Gastroesophageal sphincter (tissue), 4 donors: Measurements from ENCODE around the gene MACO1. TPM values are rescaled to one million over a fixed set of nuclear protein-coding genes. Genes with fewer than 3 reads are reported as not detected.
"Not testable (repeated sequence)": the region's sequence is repeated elsewhere in the genome, so short reads cannot be mapped to it uniquely, and the experiment has no call there.

Source experiments
- ATAC-seq: fragments of 150-250 bp; one replicate; pipeline ENCODE4 v1.9.1; 2016; ENCODE audit warnings: mild to moderate bottlenecking, moderate library complexity
- H3K27ac ChIP-seq, 4 donors: fragments of 200-600 bp; sonication (generic) in 3 of 4; 1 replicate in 3 of 4; 2 replicates in 1 of 4; pipeline ENCODE4 v1.5.1; 2016 to 2019
- H3K27me3 ChIP-seq: fragments of 200-600 bp; sonication (generic); one replicate; pipeline ENCODE4 v1.5.1; 2019
- H3K36me3 ChIP-seq, 2 donors: fragments of 200-600 bp; sonication (generic); one replicate each; pipeline ENCODE4 v1.5.1; 2019; ENCODE audit warnings: control low read depth in 1 of 2
- H3K4me1 ChIP-seq, 3 donors: fragments of 200-600 bp; sonication (generic); 1 replicate in 2 of 3; 2 replicates in 1 of 3; pipeline ENCODE4 v1.5.1; 2016 to 2019; ENCODE audit warnings: control low read depth in 2 of 3
- H3K4me3 ChIP-seq, 2 donors: fragments of 200-600 bp; sonication (generic); one replicate each; pipeline ENCODE4 v1.5.1; 2019; ENCODE audit warnings: mild to moderate bottlenecking in 1 of 2, moderate library complexity in 1 of 2
- H3K9me3 ChIP-seq, 3 donors: fragments of 200-600 bp; sonication (generic); one replicate each; pipeline ENCODE4 v1.5.1; 2017 to 2019; ENCODE audit warnings: control low read depth in 2 of 3
- EP300 ChIP-seq: sonication (generic); formaldehyde crosslinking; IDR thresholded peaks from one replicate; pipeline ENCODE4 v1.6.1; 2017; ENCODE audit warnings: antibody characterized with exemption, mild to moderate bottlenecking
- POLR2A ChIP-seq, 2 donors: fragments of 450-650 bp; IDR thresholded peaks; one replicate each; pipeline ENCODE4 v1.6.1; 2017; ENCODE audit warnings: antibody characterized with exemption in 2 of 2, mild to moderate bottlenecking in 2 of 2, moderate library complexity in 1 of 2
- POLR2AphosphoS5 ChIP-seq: sonication (generic); formaldehyde crosslinking; IDR thresholded peaks from one replicate; pipeline ENCODE4 v1.6.1; 2017; ENCODE audit warnings: antibody characterized with exemption
- WGBS, 2 donors: methylation state at CpG; one replicate each; pipeline ENCODE4 v1.1.5; 2018; ENCODE audit warnings: low coverage in 1 of 2; 5-methylcytosine and 5-hydroxymethylcytosine counted together
- total RNA-seq, 4 donors: library from RNA; depleted of rRNA; stranded (reverse); fragments of >200 nt; gene quantifications; one replicate each; pipeline ENCODE4 v1.1.0, GENCODE V29; 2016
- TF ChIP-seq, protein P1 (sequence below), 4 experiments: fragments of 200-600 bp in 2 of 4; fragments of 450-650 bp in 2 of 4; sonication (generic) in 1 of 4; IDR thresholded peaks; one replicate each; pipeline ENCODE4 v1.5.1; 2017 to 2019; ENCODE audit warnings: antibody characterized with exemption in 4 of 4, mild to moderate bottlenecking in 2 of 4, moderate library complexity in 2 of 4

The MACO1 gene
- total RNA-seq, 4 donors from 2014 or later, result 15.5 to 24.5 (median 19.0) TPM

DNA sequence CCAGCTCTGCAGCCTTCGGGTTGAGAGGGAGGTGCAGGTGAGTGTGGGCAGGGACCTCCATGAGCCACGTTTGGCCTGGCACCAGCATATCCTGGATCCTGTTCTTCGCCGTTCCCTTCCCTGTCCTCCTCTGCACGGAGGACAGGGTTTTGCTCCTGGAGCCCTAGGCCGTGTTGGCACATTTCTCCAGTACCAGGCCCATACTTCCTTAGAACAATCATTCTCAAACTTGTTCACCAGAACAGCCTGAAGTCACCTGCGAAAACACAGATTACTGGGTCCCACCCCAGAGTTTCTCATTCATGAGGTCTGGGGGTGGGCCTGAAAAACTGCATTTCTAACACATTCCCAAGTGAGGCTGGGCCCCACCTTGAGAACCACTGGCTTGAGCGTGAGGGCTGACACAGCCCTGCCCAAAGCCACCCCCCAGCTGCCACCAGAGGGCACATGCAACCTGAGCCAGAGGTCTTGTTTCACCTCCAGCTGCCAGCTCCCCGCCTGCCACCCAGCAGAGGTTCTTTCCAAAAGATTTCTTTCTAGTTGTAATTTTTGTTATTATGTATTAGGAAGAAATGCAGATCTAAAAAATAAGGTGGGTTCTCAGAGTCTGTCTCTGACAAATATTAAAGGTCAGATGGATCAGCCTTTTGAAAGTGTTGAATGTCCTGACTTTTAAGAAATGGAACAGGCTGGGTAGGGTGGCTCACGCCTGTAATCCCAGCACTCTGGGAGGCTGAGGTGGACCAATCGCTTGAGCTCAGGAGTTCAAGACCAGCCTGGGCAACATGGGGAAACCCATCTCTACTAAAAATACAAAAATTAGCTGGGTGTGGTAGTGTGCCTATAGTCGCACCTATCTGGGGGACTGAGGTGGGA, 73.1 kb downstream of the MACO1 start:
- Histone ChIP-seq H3K27ac (no peak overlapping the region), H3K9me3 (no peaks in the 10 kb centered on the region), H3K4me1 (peaks cover 0 to 39% (median 0%) of the 10 kb centered on the region in 3 donors), H3K27me3 (no peaks in the 10 kb centered on the region), H3K4me3 (no peak overlapping the region), H3K36me3 (peaks cover 0 to 12% of the 10 kb centered on the region in 2 donors)
- ATAC-seq, result peak; percentile 66
- TF ChIP-seq POLR2A (IDR thresholded peaks at IDR 0.05) (no peak), POLR2AphosphoS5 (peak; percentile 16)
- TF ChIP-seq, protein P1, sequence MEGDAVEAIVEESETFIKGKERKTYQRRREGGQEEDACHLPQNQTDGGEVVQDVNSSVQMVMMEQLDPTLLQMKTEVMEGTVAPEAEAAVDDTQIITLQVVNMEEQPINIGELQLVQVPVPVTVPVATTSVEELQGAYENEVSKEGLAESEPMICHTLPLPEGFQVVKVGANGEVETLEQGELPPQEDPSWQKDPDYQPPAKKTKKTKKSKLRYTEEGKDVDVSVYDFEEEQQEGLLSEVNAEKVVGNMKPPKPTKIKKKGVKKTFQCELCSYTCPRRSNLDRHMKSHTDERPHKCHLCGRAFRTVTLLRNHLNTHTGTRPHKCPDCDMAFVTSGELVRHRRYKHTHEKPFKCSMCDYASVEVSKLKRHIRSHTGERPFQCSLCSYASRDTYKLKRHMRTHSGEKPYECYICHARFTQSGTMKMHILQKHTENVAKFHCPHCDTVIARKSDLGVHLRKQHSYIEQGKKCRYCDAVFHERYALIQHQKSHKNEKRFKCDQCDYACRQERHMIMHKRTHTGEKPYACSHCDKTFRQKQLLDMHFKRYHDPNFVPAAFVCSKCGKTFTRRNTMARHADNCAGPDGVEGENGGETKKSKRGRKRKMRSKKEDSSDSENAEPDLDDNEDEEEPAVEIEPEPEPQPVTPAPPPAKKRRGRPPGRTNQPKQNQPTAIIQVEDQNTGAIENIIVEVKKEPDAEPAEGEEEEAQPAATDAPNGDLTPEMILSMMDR (IDR thresholded peaks at IDR 0.05), result peak in 3 of 4 experiments; percentile 33 to 58 (median 36)
- WGBS, 2 donors, result 65 to 100% methylated on average over 1 to 5 of the region's 12 CpGs

DNA sequence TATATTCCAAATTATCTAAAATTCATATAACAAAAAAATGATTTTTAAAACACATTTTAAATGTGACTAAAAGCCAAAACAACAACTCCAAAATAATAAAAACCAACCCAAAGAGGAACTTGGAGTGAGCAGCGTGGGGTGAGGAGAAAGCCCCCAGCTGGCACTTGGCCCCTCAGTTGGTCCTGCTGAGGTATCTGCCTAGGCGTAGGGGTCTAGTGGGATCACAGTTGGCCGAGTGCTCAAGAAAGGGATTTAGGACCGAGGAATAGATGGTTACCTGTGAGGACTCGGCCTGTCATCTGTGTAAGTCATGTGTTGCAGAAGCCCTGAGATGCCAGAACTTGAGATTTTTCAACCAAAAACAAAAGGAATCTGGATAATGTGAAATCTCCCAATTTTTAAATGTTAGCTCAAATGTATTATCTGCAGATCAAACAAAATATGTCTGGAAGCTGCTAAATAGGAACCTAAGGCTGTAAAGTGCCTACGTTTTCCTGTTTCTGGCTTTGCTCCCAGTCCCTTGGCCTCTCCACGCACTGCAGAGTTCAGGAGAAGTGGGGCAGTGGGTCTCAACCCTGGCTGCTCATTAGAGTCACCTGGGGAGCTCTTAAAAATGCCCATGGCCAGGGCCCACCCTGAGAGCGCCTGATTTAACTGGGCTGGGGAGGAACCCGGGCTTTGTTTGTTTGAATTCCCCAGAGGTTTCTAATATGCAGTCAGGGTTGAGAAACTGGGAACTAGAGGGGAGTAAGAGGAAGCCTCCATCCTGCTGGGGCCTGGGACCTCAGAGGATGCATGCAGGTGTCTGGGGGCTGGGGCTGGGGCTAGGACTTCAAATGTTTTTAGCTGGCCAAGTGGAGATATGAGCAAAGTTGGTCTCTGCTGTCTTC, 74.3 kb downstream of the MACO1 start:
- 68 to 74% methylated on average over 6 to 7 of the region's 9 CpGs for WGBS, 2 donors
- peak; percentile 58 for ATAC-seq
- Histone ChIP-seq H3K4me1 (peaks cover 0 to 39% (median 0%) of the 10 kb centered on the region in 3 donors), H3K4me3 (no peak overlapping the region), H3K27ac (no peak overlapping the region), H3K36me3 (peaks cover 0 to 4% of the 10 kb centered on the region in 2 donors), H3K9me3 (no peaks in the 10 kb centered on the region), H3K27me3 (no peaks in the 10 kb centered on the region)
- TF ChIP-seq EP300, result no peak
- no peak for TF ChIP-seq POLR2A (IDR thresholded peaks at IDR 0.05)
- TF ChIP-seq, protein P1 (IDR thresholded peaks at IDR 0.05), result no peak
- TF ChIP-seq POLR2AphosphoS5, result no peak

DNA sequence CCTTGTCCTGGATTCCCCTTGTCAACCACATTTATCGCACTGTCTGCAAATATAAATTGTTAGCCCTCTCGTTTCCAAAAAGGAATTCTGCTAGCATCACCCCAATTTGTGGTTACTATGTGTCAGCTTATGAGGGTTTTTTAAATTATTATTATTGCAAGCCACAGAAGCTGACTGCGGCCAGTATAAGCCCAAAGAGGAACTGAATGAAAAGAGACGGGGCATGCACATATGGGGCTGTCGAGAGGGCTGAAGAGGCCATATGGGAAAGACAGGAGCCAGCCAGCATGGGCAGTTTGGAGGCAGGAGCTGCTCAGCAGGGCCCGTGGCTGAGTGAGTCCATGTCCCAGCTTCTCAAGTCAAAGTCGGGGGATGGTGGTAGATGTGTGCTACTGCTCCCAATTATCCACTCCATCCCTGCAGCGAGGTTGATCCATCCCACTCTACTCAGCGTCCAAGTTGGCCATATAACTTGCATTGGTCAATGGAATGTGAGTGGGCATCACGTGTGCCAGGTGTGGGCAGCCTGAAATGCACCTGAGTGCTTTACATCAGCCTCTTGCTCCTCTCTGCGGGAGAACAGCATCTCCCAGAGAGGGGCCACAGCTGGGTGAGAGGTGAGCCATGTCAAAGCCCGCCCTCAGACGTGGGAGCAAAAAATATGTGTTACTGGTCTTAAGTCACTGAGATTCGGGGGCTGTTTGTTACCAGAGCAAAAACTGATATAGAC, 75.1 kb downstream of the MACO1 start:
- H3K4me1 ChIP-seq, result peaks cover 0 to 31% (median 0%) of the 10 kb centered on the region in 3 donors
- no peak overlapping the region for H3K27ac ChIP-seq
- TF ChIP-seq EP300 (no peak), POLR2AphosphoS5 (no peak), POLR2A (IDR thresholded peaks at IDR 0.05) (no peak)
- TF ChIP-seq, protein P1 (IDR thresholded peaks at IDR 0.05), result no peak
- peaks cover 0 to 4% of the 10 kb centered on the region in 2 donors for H3K36me3 ChIP-seq
- H3K27me3 ChIP-seq, result no peaks in the 10 kb centered on the region
- no peak for ATAC-seq
- 70 to 89% methylated on average over 9 of the region's 14 CpGs for WGBS, 2 donors
- H3K4me3 ChIP-seq, result no peak overlapping the region
- H3K9me3 ChIP-seq, result no peaks in the 10 kb centered on the region

DNA sequence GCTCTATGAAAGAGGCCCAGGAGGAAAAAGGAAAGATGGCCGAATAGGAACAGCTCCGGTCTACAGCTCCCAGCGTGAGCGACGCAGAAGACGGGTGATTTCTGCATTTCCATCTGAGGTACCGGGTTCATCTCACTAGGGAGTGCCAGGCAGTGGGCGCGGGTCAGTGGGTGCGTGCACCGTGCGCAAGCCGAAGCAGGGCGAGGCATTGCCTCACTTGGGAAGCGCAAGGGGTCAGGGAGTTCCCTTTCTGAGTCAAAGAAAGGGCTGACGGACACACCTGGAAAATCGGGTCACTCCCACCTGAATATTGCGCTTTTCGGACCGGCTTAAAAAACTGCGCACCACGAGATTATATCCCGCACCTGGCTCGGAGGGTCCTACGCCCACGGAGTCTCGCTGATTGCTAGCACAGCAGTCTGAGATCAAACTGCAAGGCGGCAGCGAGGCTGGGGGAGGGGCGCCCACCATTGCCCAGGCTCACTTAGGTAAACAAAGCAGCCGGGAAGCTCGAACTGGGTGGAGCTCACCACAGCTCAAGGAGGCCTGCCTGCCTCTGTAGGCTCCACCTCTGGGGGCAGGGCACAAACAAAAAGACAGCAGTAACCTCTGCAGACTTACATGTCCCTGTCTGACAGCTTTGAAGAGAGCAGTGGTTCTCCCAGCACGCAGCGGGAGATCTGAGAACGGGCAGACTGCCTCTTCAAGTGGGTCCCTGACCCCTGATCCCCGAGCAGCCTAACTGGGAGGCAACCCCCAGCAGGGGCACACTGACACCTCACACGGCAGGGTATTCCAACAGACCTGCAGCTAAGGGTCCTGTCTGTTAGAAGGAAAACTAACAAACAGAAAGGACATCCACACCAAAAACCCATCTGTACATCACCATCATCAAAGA, 76.1 kb downstream of the MACO1 start:
- WGBS, 2 donors, result 55 to 80% methylated on average over 7 to 24 of the region's 37 CpGs
- peak overlapping the region in 1 of 2 donors; percentile 16 for H3K4me3 ChIP-seq
- not testable (repeated sequence) for H3K27ac ChIP-seq

More for the DNA sequence above, 76.1 kb downstream of the MACO1 start:
- not testable (repeated sequence) for ATAC-seq, H3K27me3 ChIP-seq, H3K9me3 ChIP-seq, H3K36me3 ChIP-seq
- H3K4me1 ChIP-seq, result peaks cover 0 to 21% (median 0%) of the 10 kb centered on the region in 3 donors
